ENCODE measurements around the gene PTPRO. TPM values are rescaled to one million over a fixed set of nuclear protein-coding genes. Genes with fewer than 3 reads are reported as not detected.

The PTPRO gene
- polyA plus RNA-seq, 1 donor, result 1.6 TPM

DNA sequence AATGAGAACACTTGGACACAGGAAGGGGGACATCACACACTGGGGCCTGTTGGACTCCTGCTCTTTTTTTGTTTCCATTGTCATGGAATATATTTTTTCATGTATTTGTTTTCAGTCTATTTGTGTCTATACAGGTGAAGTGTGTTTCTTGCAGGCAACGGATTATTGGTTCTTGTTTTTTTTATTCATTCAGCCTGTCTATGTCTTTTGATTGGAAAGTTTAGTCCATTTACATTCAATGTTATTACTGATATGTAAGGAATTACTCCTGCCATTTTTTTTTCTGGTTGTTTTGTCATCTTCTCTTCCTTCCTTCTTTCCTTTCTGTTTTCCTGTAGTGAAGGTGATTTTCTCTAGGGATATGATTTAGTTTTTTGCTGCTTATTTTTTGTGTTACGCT, 18.0 kb upstream of the PTPRO start:
- peaks cover 3% of the 10 kb centered on the region for H3K9me3 ChIP-seq (ENCODE audit: control insufficient read depth, low read depth, low read length)
- no peak for DNase-seq
- H3K4me1 ChIP-seq (ENCODE audit: control insufficient read depth, insufficient read depth, low read length), result no peaks in the 10 kb centered on the region
- no peaks in the 10 kb centered on the region for H3K27me3 ChIP-seq (ENCODE audit: control insufficient read depth, insufficient read depth, low read length)
- H3K36me3 ChIP-seq (ENCODE audit: control insufficient read depth, insufficient read depth, low read length), result no peaks in the 10 kb centered on the region
- WGBS (ENCODE audit: insufficient coverage, low lambda C conversion rate), result 86% methylated on average over 1 of the region's 2 CpGs
- H3K4me3 ChIP-seq (ENCODE audit: low read length), result no peak overlapping the region
- H3K27ac ChIP-seq (ENCODE audit: low read length), result no peak overlapping the region

DNA sequence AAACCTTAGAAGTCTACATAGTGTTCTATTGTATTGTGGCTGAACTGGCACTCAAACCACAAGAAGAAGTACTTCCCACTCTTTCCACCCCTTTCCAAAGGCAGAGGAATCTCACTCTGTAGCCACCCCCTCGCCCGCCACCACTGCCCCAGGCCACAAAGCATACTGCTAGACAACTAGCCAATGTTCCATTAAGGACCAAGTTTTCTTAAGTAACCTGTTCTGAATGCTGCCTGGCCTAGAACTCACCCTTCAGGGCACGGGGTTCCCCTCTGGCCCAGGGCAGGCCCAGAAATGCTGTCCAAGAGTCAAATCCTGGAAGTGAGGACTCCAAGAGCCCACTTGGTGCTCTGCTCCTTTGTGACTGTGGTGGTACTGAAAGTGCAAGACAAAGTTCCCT, 15.7 kb upstream of the PTPRO start:
- no peaks in the 10 kb centered on the region for H3K27me3 ChIP-seq (ENCODE audit: control insufficient read depth, insufficient read depth, low read length)
- no peaks in the 10 kb centered on the region for H3K9me3 ChIP-seq (ENCODE audit: control insufficient read depth, low read depth, low read length)
- H3K36me3 ChIP-seq (ENCODE audit: control insufficient read depth, insufficient read depth, low read length), result no peaks in the 10 kb centered on the region

DNA sequence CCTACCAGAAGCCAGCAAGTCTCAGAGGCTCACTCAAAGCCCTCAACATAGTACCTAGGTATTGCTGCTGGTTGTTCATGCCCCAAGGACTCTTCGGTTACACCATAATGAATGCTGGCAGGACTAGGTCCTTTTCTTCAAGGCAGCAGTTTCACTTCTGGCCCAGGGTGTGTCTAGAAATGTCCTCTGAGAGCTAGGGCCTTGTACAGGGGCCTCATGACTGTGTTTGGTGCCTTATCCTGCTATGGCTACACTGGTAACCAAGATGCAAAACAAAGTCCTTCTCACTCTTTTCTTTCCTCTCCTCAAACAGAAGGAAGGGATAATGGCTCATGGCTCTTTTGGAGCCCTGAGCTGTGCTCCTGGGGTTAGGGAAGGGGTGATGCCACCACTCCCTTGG, 15.2 kb upstream of the PTPRO start:
- Histone ChIP-seq H3K4me3 (ENCODE audit: low read length) (no peak overlapping the region), H3K27me3 (ENCODE audit: control insufficient read depth, insufficient read depth, low read length) (no peaks in the 10 kb centered on the region), H3K9me3 (ENCODE audit: control insufficient read depth, low read depth, low read length) (no peaks in the 10 kb centered on the region), H3K36me3 (ENCODE audit: control insufficient read depth, insufficient read depth, low read length) (no peaks in the 10 kb centered on the region), H3K4me1 (ENCODE audit: control insufficient read depth, insufficient read depth, low read length) (no peaks in the 10 kb centered on the region), H3K27ac (ENCODE audit: low read length) (no peak overlapping the region)
- DNase-seq, result no peak
- WGBS (ENCODE audit: insufficient coverage, low lambda C conversion rate), result no CpG with 5 or more reads among the region's 1 CpG

More for the DNA sequence above, 15.7 kb upstream of the PTPRO start:
- H3K4me3 ChIP-seq (ENCODE audit: low read length), result no peak overlapping the region
- H3K27ac ChIP-seq (ENCODE audit: low read length), result no peak overlapping the region
- no peak for DNase-seq
- no peaks in the 10 kb centered on the region for H3K4me1 ChIP-seq (ENCODE audit: control insufficient read depth, insufficient read depth, low read length)
- WGBS (ENCODE audit: insufficient coverage, low lambda C conversion rate), result no CpG with 5 or more reads among the region's 3 CpGs

DNA sequence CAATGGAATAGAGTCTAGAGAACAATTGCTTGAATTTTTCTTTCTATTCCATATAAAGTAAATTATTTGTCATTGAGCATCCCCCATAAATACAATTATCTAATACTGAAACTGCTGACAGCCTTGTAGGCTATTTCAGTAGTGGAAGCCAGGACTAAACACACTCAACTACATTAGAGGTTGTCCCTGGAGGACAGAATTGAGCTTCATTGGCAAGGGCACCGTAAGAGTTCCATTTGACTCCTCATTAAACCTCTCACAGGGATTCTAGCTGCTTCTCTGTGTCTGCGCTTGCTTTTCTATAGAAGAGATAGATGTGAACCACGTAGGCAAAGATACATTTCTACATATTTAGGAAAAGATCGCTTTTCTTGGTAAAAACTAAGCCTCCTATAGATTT, 3.5 kb upstream of the PTPRO start:
- no peaks in the 10 kb centered on the region for H3K4me1 ChIP-seq (ENCODE audit: control insufficient read depth, insufficient read depth, low read length)
- H3K36me3 ChIP-seq (ENCODE audit: control insufficient read depth, insufficient read depth, low read length), result no peaks in the 10 kb centered on the region
- H3K27me3 ChIP-seq (ENCODE audit: control insufficient read depth, insufficient read depth, low read length), result peaks cover 23% of the 10 kb centered on the region
- WGBS (ENCODE audit: insufficient coverage, low lambda C conversion rate), result 71% methylated on average over 2 of the region's 4 CpGs
- H3K4me3 ChIP-seq (ENCODE audit: low read length), result no peak overlapping the region
- H3K9me3 ChIP-seq (ENCODE audit: control insufficient read depth, low read depth, low read length), result no peaks in the 10 kb centered on the region
- DNase-seq, result no peak
- H3K27ac ChIP-seq (ENCODE audit: low read length), result no peak overlapping the region

DNA sequence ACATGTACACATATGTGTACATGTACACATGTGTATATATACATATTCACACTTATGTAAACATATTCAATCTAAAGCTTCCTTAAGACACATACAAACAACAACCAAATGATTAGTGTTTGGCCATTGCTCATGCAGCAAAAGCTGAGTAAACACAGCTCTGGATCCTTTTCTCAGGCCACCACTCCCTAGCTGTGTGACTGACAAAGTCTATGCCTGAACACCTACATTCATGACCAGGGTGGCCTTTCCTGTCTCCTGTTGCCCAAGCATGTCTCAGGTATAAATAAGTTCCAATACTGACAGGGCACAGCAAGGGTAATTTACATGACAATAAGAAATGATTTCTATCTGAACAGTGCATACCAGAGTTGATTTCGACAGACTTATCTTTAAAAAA, 1.4 kb upstream of the PTPRO start:
- Histone ChIP-seq H3K4me1 (ENCODE audit: control insufficient read depth, insufficient read depth, low read length) (no peaks in the 10 kb centered on the region), H3K27me3 (ENCODE audit: control insufficient read depth, insufficient read depth, low read length) (peaks cover 23% of the 10 kb centered on the region), H3K36me3 (ENCODE audit: control insufficient read depth, insufficient read depth, low read length) (no peaks in the 10 kb centered on the region), H3K27ac (ENCODE audit: low read length) (no peak overlapping the region), H3K9me3 (ENCODE audit: control insufficient read depth, low read depth, low read length) (no peaks in the 10 kb centered on the region), H3K4me3 (ENCODE audit: low read length) (no peak overlapping the region)
- DNase-seq, result no peak
- WGBS (ENCODE audit: insufficient coverage, low lambda C conversion rate), result 100% methylated on average over 1 of the region's 1 CpG

DNA sequence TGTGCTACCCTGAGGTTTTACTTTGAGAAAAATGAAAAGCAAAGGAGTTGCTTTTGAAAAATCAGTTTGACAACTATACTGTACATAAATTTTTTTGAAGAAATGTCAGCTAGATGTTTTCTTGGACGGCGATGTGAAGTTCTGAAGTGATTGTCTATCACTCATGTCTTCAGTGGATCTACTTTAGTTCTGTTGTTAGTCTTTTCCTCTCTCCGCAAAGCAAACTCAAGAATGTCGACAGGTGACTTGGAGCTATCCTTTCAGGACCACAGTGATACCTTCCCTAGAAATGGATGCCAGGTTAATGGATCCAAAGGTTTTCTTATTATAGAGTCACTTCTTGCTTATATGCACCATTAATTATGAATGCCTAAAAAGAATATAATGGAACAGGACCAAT, 1.2 kb downstream of the PTPRO start:
- DNase-seq, result no peak
- no peak overlapping the region for H3K4me3 ChIP-seq (ENCODE audit: low read length)
- H3K36me3 ChIP-seq (ENCODE audit: control insufficient read depth, insufficient read depth, low read length), result no peaks in the 10 kb centered on the region
- no peaks in the 10 kb centered on the region for H3K9me3 ChIP-seq (ENCODE audit: control insufficient read depth, low read depth, low read length)
- no CpG with 5 or more reads among the region's 4 CpGs for WGBS (ENCODE audit: insufficient coverage, low lambda C conversion rate)
- H3K27me3 ChIP-seq (ENCODE audit: control insufficient read depth, insufficient read depth, low read length), result peaks cover 23% of the 10 kb centered on the region
- no peaks in the 10 kb centered on the region for H3K4me1 ChIP-seq (ENCODE audit: control insufficient read depth, insufficient read depth, low read length)
- H3K27ac ChIP-seq (ENCODE audit: low read length), result no peak overlapping the region

DNA sequence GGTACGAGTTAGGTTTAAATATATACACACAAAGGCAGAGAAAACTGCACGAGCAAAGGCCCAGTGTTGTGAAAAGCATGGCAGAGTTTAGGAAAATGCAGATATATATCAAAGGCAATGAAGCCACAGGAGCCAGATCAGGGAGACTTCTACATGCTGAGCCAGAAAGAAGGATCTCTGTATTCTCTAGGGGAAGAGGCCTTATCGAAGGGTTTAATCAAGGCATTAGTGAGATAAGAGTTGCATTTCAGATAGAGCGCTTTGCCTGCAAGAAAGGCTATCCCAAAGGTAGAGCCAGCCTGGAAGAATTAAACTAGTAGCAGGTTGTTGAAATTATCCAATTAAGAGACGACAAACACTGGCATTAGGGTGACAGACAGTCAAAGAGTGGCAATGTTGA, 7.6 kb downstream of the PTPRO start:
- H3K27ac ChIP-seq (ENCODE audit: low read length), result no peak overlapping the region
- 81% methylated on average over 3 of the region's 5 CpGs for WGBS (ENCODE audit: insufficient coverage, low lambda C conversion rate)
- H3K27me3 ChIP-seq (ENCODE audit: control insufficient read depth, insufficient read depth, low read length), result no peaks in the 10 kb centered on the region
- H3K4me3 ChIP-seq (ENCODE audit: low read length), result no peak overlapping the region
- no peaks in the 10 kb centered on the region for H3K4me1 ChIP-seq (ENCODE audit: control insufficient read depth, insufficient read depth, low read length)
- no peaks in the 10 kb centered on the region for H3K36me3 ChIP-seq (ENCODE audit: control insufficient read depth, insufficient read depth, low read length)
- no peak for DNase-seq
- H3K9me3 ChIP-seq (ENCODE audit: control insufficient read depth, low read depth, low read length), result no peaks in the 10 kb centered on the region

DNA sequence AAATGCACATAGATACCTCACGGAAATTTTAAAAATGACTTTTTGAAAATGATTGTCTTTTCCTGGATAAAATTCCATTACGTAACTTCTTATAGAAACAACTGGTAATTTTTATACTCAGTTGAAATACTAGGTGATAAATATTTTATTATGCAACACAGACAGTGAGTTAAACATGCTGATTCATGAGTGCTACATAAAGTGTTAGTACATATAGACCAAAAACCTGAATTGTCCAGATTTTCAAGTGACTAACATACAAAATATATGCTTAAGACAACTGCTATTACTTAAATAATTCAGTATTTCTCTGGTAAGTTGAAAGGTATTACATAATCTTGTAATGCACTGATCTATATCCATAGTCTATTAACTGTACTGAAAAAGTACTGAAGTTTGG, 11.9 kb downstream of the PTPRO start:
- Histone ChIP-seq H3K4me3 (ENCODE audit: low read length) (no peak overlapping the region), H3K4me1 (ENCODE audit: control insufficient read depth, insufficient read depth, low read length) (no peaks in the 10 kb centered on the region), H3K36me3 (ENCODE audit: control insufficient read depth, insufficient read depth, low read length) (no peaks in the 10 kb centered on the region), H3K27me3 (ENCODE audit: control insufficient read depth, insufficient read depth, low read length) (no peaks in the 10 kb centered on the region), H3K27ac (ENCODE audit: low read length) (no peak overlapping the region), H3K9me3 (ENCODE audit: control insufficient read depth, low read depth, low read length) (no peaks in the 10 kb centered on the region)
- DNase-seq, result no peak
- WGBS (ENCODE audit: insufficient coverage, low lambda C conversion rate), result 88% methylated on average over 1 of the region's 2 CpGs

DNA sequence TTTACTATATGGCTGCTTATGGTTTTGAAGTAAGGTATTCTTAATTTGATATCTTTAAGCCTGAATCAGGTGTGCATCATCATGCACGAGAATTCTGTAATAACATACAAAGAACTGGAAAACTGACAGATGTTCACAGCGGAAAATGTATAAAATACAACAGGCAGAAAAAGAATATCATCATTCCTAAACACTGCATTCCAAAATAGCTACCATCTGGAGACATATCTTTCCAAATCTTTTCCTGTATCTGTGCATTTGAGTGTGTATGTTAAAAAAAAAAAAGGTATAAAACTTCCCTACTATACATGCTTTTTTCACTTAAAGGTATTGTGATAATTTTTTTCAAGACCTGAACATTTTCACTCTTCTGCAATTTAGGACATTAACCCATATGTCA, 13.7 kb downstream of the PTPRO start:
- no peaks in the 10 kb centered on the region for H3K27me3 ChIP-seq (ENCODE audit: control insufficient read depth, insufficient read depth, low read length)
- H3K36me3 ChIP-seq (ENCODE audit: control insufficient read depth, insufficient read depth, low read length), result no peaks in the 10 kb centered on the region
- DNase-seq, result no peak
- H3K9me3 ChIP-seq (ENCODE audit: control insufficient read depth, low read depth, low read length), result no peaks in the 10 kb centered on the region
- no peak overlapping the region for H3K4me3 ChIP-seq (ENCODE audit: low read length)
- H3K4me1 ChIP-seq (ENCODE audit: control insufficient read depth, insufficient read depth, low read length), result no peaks in the 10 kb centered on the region
- no peak overlapping the region for H3K27ac ChIP-seq (ENCODE audit: low read length)
- WGBS (ENCODE audit: insufficient coverage, low lambda C conversion rate), result 100% methylated on average over 1 of the region's 2 CpGs

DNA sequence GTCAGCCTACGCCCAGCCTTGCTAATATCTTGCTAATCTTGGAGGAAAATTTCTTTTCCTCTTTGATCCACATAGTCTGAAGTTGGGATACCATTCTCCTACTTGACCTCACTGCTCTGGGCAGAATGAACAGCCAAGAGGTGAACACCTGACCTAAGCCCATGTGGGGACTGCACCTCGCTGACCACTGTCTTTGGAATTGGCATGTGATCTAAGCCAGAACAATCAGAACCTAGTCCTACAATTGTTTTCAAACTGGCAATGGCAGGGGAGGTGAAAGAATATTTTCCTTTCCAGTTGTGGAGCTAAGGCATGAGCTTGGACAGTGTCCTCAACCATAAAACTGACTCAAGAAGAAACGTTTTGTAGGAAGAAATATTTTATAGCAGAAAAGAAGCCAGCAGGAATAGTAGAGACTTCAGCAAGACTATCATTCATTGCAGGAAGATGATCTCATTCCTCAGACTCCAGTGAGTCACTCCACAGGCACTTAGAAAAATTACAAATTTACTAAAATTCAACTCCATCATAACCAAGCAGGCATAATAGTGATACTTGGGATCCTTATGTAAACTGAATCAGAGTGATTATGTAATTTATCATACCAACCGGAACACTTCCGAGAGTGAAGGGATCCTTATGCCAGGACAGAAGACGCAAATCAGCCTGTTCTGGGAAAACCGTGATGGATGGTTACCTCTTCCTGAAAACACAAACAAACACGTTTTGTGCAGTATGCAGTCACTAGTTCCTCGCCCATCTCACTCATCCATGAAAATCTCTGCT, 14.7 kb downstream of the PTPRO start:
- H3K27me3 ChIP-seq (ENCODE audit: control insufficient read depth, insufficient read depth, low read length), result no peaks in the 10 kb centered on the region
- H3K4me1 ChIP-seq (ENCODE audit: control insufficient read depth, insufficient read depth, low read length), result no peaks in the 10 kb centered on the region
- no peak for DNase-seq
- H3K9me3 ChIP-seq (ENCODE audit: control insufficient read depth, low read depth, low read length), result no peaks in the 10 kb centered on the region
- no peaks in the 10 kb centered on the region for H3K36me3 ChIP-seq (ENCODE audit: control insufficient read depth, insufficient read depth, low read length)
- no CpG with 5 or more reads among the region's 9 CpGs for WGBS (ENCODE audit: insufficient coverage, low lambda C conversion rate)
- H3K4me3 ChIP-seq (ENCODE audit: low read length), result no peak overlapping the region
- no peak overlapping the region for H3K27ac ChIP-seq (ENCODE audit: low read length)

DNA sequence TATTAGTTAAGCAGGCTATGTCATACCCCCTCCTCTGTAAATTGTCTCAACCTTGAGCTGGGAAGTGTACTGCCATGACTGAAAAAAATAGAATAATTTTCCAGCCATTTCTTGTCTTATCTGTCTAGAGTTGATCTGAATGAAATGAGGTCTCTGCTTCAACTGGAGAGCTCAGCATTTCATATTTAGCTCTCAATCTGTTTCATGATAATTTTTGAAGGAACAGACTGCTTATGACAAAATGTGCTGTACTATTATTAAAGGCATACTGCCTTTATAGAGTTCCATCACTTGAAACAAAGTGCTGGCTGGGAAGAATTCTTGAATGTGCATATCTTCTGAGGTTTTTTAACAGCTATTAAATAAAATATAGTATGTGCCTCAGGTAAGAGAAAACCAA, 19.1 kb downstream of the PTPRO start:
- DNase-seq, result no peak
- Histone ChIP-seq H3K9me3 (ENCODE audit: control insufficient read depth, low read depth, low read length) (no peaks in the 10 kb centered on the region), H3K36me3 (ENCODE audit: control insufficient read depth, insufficient read depth, low read length) (no peaks in the 10 kb centered on the region), H3K4me1 (ENCODE audit: control insufficient read depth, insufficient read depth, low read length) (no peaks in the 10 kb centered on the region), H3K27me3 (ENCODE audit: control insufficient read depth, insufficient read depth, low read length) (no peaks in the 10 kb centered on the region), H3K4me3 (ENCODE audit: low read length) (no peak overlapping the region), H3K27ac (ENCODE audit: low read length) (no peak overlapping the region)

All from large intestine (tissue), 3 donors.